Measurements from ENCODE around the gene NANOS2. TPM values are rescaled to one million over a fixed set of nuclear protein-coding genes. Genes with fewer than 3 reads are reported as not detected.

Gene NANOS2
- total RNA-seq, 1 donor from 2014 or later: not detected

GRCh38 chr19:45863335-45863839 is 51.2 kb downstream of the NANOS2 start:
- peaks cover 28% of the 10 kb centered on the region for H3K4me1 Mint-ChIP-seq (ENCODE audit: unreplicated experiment)
- H3K4me3 Mint-ChIP-seq (ENCODE audit: unreplicated experiment): peak overlapping the region; percentile 89
- peak overlapping the region; percentile 23 for H3K27ac Mint-ChIP-seq (ENCODE audit: unreplicated experiment)
- H3K9me3 Mint-ChIP-seq (ENCODE audit: unreplicated experiment): no peaks in the 10 kb centered on the region
- peaks cover 5% of the 10 kb centered on the region for H3K36me3 Mint-ChIP-seq (ENCODE audit: unreplicated experiment)
- TF ChIP-seq CTCF (IDR thresholded peaks at IDR 0.05): no peak
- H3K27me3 Mint-ChIP-seq (ENCODE audit: unreplicated experiment): peaks cover 38% of the 10 kb centered on the region
- no peak for DNase-seq (ENCODE audit: extremely low spot score, unreplicated experiment)

Other genes with a start within 250 kb of the NANOS2 start
- 0.81 and 1.3 TPM in 2 replicates for gene GIPR, start 246.6 kb downstream of the NANOS2 start, total RNA-seq
- 366 and 397 TPM in 2 replicates for gene SNRPD2, start 222.8 kb downstream of the NANOS2 start, total RNA-seq
- 14.0 TPM in 2 replicates for gene QPCTL, start 222.1 kb downstream of the NANOS2 start, total RNA-seq
- gene FBXO46, start 183.9 kb downstream of the NANOS2 start, total RNA-seq: 16.0 and 18.3 TPM in 2 replicates
- gene MEIOSIN, start 181.3 kb downstream of the NANOS2 start, total RNA-seq: not detected in 2 replicates
- 34.2 and 35.4 TPM in 2 replicates for gene SIX5, start 145.5 kb downstream of the NANOS2 start, total RNA-seq
- 76.6 and 86.9 TPM in 2 replicates for gene DMPK, start 132.3 kb downstream of the NANOS2 start, total RNA-seq
- 79.2 and 91.0 TPM in 2 replicates for gene DMWD, start 121.9 kb downstream of the NANOS2 start, total RNA-seq
- gene RSPH6A, start 99.5 kb downstream of the NANOS2 start, total RNA-seq: 0.30 and 0.42 TPM in 2 replicates
- gene SYMPK, start 51.6 kb downstream of the NANOS2 start, total RNA-seq: 67.2 and 72.1 TPM in 2 replicates
- not detected in 2 replicates for gene FOXA3, start 50.5 kb downstream of the NANOS2 start, total RNA-seq
- gene IRF2BP1, start 28.6 kb downstream of the NANOS2 start, total RNA-seq: 29.4 and 30.9 TPM in 2 replicates
- gene MYPOP, start 12.2 kb downstream of the NANOS2 start, total RNA-seq: 9.9 and 10.4 TPM in 2 replicates
- not detected in 2 replicates for gene NOVA2, start 59.1 kb upstream of the NANOS2 start, total RNA-seq
- 12.4 and 13.8 TPM in 2 replicates for gene CCDC61, start 80.7 kb upstream of the NANOS2 start, total RNA-seq
- gene PGLYRP1, start 108.3 kb upstream of the NANOS2 start, total RNA-seq: not detected in 2 replicates
- gene IGFL4, start 126.2 kb upstream of the NANOS2 start, total RNA-seq: not detected in 2 replicates
- gene IGFL3, start 209.9 kb upstream of the NANOS2 start, total RNA-seq: not detected in 2 replicates
- not detected in 2 replicates for gene IGFL2, start 233.5 kb upstream of the NANOS2 start, total RNA-seq